Stimulated activated CD4-positive, alpha-beta T cell treated with anti-CD3 and anti-CD28 coated beads, Interleukin-15, amount 100 ng/mL, for 48 hours (primary cell): ENCODE data around the gene ADSS1.
"Not testable (repeated sequence)": the region's sequence is repeated elsewhere in the genome, so short reads cannot be mapped to it uniquely, and the experiment has no call there.

Source experiments
- DNase-seq, 2 donors: peaks; one replicate each; pipeline ENCODE4 v3.0.0-alpha.2; 2020; ENCODE audit warnings: low read depth in 2 of 2

Gene ADSS1

GRCh38 chr14:104717137-104717536 lies 6.9 kb upstream of the ADSS1 start:
- no peak for DNase-seq

- DNase-seq, result no peak
Measured at GRCh38 chr14:104717646-104718045, 6.4 kb upstream of the ADSS1 start.

GRCh38 chr14:104718147-104718546 lies 5.9 kb upstream of the ADSS1 start:
- no peak for DNase-seq

- no peak for DNase-seq
Measured at GRCh38 chr14:104718871-104719270, 5.2 kb upstream of the ADSS1 start.

- no peak for DNase-seq
Measured at GRCh38 chr14:104719343-104719742, 4.7 kb upstream of the ADSS1 start.

GRCh38 chr14:104721505-104722431 lies 2.3 kb upstream of the ADSS1 start:
- DNase-seq, result no peak

- DNase-seq, result no peak
Measured at GRCh38 chr14:104722938-104723650, 935 bp upstream of the ADSS1 start.

GRCh38 chr14:104724407-104724980 lies 465 bp downstream of the ADSS1 start:
- no peak for DNase-seq

GRCh38 chr14:104724981-104725771 lies 1.1 kb downstream of the ADSS1 start:
- no peak for DNase-seq

- DNase-seq, result no peak
Measured at GRCh38 chr14:104725772-104726548, 1.9 kb downstream of the ADSS1 start.

- no peak for DNase-seq
Measured at GRCh38 chr14:104726600-104727451, 2.8 kb downstream of the ADSS1 start.

GRCh38 chr14:104728631-104729030 lies 4.6 kb downstream of the ADSS1 start:
- DNase-seq, result no peak

- not testable (repeated sequence) for DNase-seq
Measured at GRCh38 chr14:104729176-104729834, 5.3 kb downstream of the ADSS1 start.

- no peak for DNase-seq
Measured at GRCh38 chr14:104729835-104730181, 5.8 kb downstream of the ADSS1 start.

- DNase-seq, result no peak
Measured at GRCh38 chr14:104730487-104730886, 6.5 kb downstream of the ADSS1 start.

- no peak for DNase-seq
Measured at GRCh38 chr14:104731320-104732294, 7.6 kb downstream of the ADSS1 start.

GRCh38 chr14:104732355-104732804 lies 8.4 kb downstream of the ADSS1 start:
- DNase-seq, result no peak
